Mucosa of descending colon (tissue), 3 donors: ENCODE measurements around the gene SH3PXD2A. TPM values are rescaled to one million over a fixed set of nuclear protein-coding genes. Genes with fewer than 3 reads are reported as not detected.

Experiments
- ATAC-seq: fragments of 200-7000 bp; cut with Tn5 transposase; one replicate; pipeline ENCODE4 v1.9.1; 2020; ENCODE audit warnings: mild to moderate bottlenecking, moderate library complexity
- DNase-seq, 3 donors: peaks; one replicate each; pipeline ENCODE4 v3.0.0-alpha.2; 2020
- H3K36me3 ChIP-seq: fragments of 200-600 bp; one replicate; pipeline ENCODE4 v1.8.0; 2021; ENCODE audit warnings: low read depth, mild to moderate bottlenecking
- H3K4me1 ChIP-seq: fragments of 200-600 bp; one replicate; pipeline ENCODE4 v1.8.0; 2021; ENCODE audit warnings: low read depth, mild to moderate bottlenecking
- H3K4me3 ChIP-seq: fragments of 200-600 bp; one replicate; pipeline ENCODE4 v1.8.0; 2021; ENCODE audit warnings: mild to moderate bottlenecking
- H3K9me3 ChIP-seq: fragments of 200-600 bp; one replicate; pipeline ENCODE4 v1.8.0; 2021; ENCODE audit warnings: mild to moderate bottlenecking
- CTCF ChIP-seq: fragments of 200-600 bp; IDR thresholded peaks from one replicate; pipeline ENCODE4 v1.8.0; 2022; ENCODE audit warnings: antibody characterized with exemption, mild to moderate bottlenecking
- intact Hi-C, 2 donors: fragments of 100-400 bp; cut with DNase I in 1 of 2; cut with micrococcal nuclease in 1 of 2; formaldehyde crosslinking; loops; one replicate each; pipeline versions ENCODE4 v1.11.0 to v1.11.1; 2022; cut with DNase I, micrococcal nuclease
- total RNA-seq, 3 donors: library from RNA; stranded (reverse); fragmentation: NEBNext Ultra II Directional in 2 of 3; extraction: Animal tissue kit (Norgen Biotek cat#: 25700) in 2 of 3; gene quantifications; one replicate each; pipeline versions ENCODE4 v1.2.1 to v1.2.4, GENCODE V29; 2021 to 2023
- donor health status: DM: no; HTN: no; CAD: no; lungs with moderate emphysema.
- donor health status: DM: no; HTN: no; CAD: no.
- donor health status: DM: no; HTN: yes; CAD: no.

The SH3PXD2A gene
- total RNA-seq, 3 donors from 2014 or later, result 46.1 to 91.4 (median 60.6) TPM

DNA sequence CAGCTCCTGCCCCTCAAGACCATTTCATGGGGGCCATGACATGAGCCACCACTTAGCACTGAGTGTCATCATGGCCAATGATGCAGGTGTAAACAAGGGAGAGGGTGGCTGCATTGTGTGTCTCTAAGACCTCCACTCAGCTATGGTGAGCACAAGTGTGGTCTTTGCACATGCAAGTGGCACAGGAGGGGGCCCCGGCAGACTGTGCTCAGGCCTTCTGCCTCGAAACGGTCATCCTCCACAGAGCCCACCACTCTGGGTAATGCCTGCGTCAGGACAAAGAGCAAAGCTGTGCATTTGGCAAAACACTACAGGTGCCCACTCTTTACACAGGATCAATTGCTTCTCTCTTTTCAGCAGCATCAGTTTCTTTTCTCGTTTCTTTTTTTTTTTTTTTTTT lies 125.5 kb downstream of the SH3PXD2A start:
- no peaks in the 10 kb centered on the region for H3K36me3 ChIP-seq
- DNase-seq, result no peak
- no peak for ATAC-seq
- intact Hi-C loops, result no loop called here
- TF ChIP-seq CTCF, result no peak
- H3K9me3 ChIP-seq, result no peaks in the 10 kb centered on the region
- H3K4me1 ChIP-seq, result peaks cover 9% of the 10 kb centered on the region
- H3K4me3 ChIP-seq, result no peak overlapping the region

DNA sequence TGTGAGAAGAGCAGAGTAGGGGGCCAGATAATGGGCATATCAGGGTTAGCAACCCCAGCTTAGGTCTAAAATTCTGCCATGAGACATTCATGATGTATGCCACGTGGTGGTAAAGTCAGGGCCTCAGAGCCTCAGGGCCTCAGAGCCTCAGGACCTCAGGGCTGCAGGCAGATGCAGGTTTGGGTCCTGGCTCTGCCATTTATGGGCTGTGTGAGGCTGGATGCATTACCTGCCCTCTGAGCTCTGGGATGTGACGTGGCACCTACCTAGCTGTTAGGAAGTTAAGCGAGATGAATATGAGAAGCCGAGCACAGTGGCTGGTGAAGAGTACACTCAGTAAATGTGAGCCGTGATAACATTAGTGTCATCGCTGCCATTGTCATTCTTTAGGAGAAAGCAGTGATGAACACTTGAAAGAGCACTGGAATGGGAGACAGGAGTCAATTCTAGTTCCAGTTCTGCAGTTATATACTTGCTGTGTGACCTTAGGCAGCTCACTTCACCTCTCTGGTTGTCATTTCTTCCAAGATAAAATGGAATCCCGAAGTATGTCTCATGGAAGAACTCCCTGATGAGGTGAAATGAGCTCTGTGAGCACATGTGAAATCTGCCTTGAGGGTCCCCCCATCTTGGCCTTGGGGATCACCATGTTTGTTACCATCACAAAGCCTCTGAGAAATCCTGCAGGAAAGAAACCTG lies 127.2 kb downstream of the SH3PXD2A start:
- no peak for TF ChIP-seq CTCF
- intact Hi-C loops, result no loop called here
- no peak for DNase-seq
- Histone ChIP-seq H3K9me3 (no peaks in the 10 kb centered on the region), H3K36me3 (no peaks in the 10 kb centered on the region), H3K4me3 (no peak overlapping the region), H3K4me1 (peaks cover 9% of the 10 kb centered on the region)
- ATAC-seq, result no peak

DNA sequence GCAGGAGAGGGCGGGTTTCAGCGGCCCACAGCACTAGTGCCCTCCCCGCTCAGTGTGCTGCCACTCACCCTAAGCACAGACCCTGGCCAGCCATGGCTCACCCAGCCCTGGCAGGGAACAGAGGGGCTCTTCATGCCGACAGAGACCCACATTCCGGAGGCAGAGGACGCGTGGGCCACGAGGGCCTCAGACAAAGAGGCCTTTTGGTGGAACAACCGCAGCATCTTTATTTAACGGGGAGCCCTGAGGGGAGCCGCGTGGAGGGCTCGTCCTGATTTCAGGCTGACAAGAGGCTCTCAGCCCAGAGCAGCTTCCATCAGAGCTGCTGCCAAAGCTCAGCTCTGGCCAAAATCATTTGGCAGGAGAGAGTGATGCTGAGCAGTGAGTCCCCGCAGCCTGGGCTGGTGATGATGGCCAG lies 127.8 kb downstream of the SH3PXD2A start:
- no peak overlapping the region for H3K4me3 ChIP-seq
- H3K4me1 ChIP-seq, result peaks cover 7% of the 10 kb centered on the region
- no peak for TF ChIP-seq CTCF
- DNase-seq (no peak), ATAC-seq (no peak)
- no peaks in the 10 kb centered on the region for H3K9me3 ChIP-seq
- intact Hi-C loops, result no loop called here
- H3K36me3 ChIP-seq, result no peaks in the 10 kb centered on the region

GRCh38 chr10:103726637-103727036 lies 128.7 kb downstream of the SH3PXD2A start:
- no peaks in the 10 kb centered on the region for H3K36me3 ChIP-seq
- no peak for DNase-seq
- intact Hi-C loops, result no loop called here
- ATAC-seq, result no peak
- no peak for TF ChIP-seq CTCF
- H3K9me3 ChIP-seq, result no peaks in the 10 kb centered on the region
- no peak overlapping the region for H3K4me3 ChIP-seq
- no peaks in the 10 kb centered on the region for H3K4me1 ChIP-seq

DNA sequence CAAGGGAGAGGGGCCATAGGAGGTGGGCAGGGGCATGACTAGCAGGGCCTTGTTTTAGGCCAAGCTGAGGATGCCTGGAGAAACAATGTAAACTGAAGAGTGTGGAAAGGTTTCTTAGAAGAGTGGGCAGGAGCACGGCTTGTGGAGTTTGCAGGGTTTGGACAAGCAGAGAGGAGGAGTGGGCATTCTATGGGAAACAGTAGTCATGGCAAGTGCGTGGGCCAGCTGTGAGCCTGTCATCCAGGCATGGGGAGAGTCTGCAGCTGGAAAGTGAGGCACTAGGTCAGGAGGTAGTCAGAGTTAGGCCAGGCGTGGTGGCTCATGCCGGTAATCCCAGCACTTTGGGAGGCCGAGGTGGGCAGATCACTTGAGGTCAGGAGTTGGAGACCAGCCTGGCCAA lies 130.1 kb downstream of the SH3PXD2A start:
- Histone ChIP-seq H3K36me3 (no peaks in the 10 kb centered on the region), H3K4me3 (no peak overlapping the region), H3K4me1 (no peaks in the 10 kb centered on the region), H3K9me3 (no peaks in the 10 kb centered on the region)
- intact Hi-C loops, result no loop called here
- DNase-seq, result no peak
- TF ChIP-seq CTCF, result no peak
- no peak for ATAC-seq

GRCh38 chr10:103724771-103725170 lies 130.6 kb downstream of the SH3PXD2A start:
- Histone ChIP-seq H3K4me1 (no peaks in the 10 kb centered on the region), H3K4me3 (no peak overlapping the region), H3K36me3 (no peaks in the 10 kb centered on the region), H3K9me3 (no peaks in the 10 kb centered on the region)
- TF ChIP-seq CTCF, result no peak
- intact Hi-C loops, result no loop called here
- DNase-seq, result no peak
- no peak for ATAC-seq
